ENCODE results near the gene KBTBD13.
"Not testable (repeated sequence)": the region's sequence is repeated elsewhere in the genome, so short reads cannot be mapped to it uniquely, and the experiment has no call there.

KBTBD13 gene

GRCh38 chr15:65096481-65097385 is 20.2 kb downstream of the KBTBD13 start:
- Mint-ChIP-seq H3K27ac (no peak overlapping the region), H3K9me3 (ENCODE audit: low read depth) (no peaks in the 10 kb centered on the region), H3K36me3 (peaks cover 4% of the 10 kb centered on the region)

GRCh38 chr15:65097651-65098263 is 21.2 kb downstream of the KBTBD13 start:
- Mint-ChIP-seq H3K4me3 (no peak overlapping the region), H3K27ac (no peak overlapping the region), H3K9me3 (ENCODE audit: low read depth) (no peaks in the 10 kb centered on the region), H3K4me1 (ENCODE audit: low read depth) (no peaks in the 10 kb centered on the region), H3K36me3 (peaks cover 5% of the 10 kb centered on the region), H3K27me3 (no peaks in the 10 kb centered on the region)

More at GRCh38 chr15:65096481-65097385, 20.2 kb downstream of the KBTBD13 start:
- no peaks in the 10 kb centered on the region for H3K27me3 Mint-ChIP-seq
- no peak overlapping the region for H3K4me3 Mint-ChIP-seq
- no peaks in the 10 kb centered on the region for H3K4me1 Mint-ChIP-seq (ENCODE audit: low read depth)

GRCh38 chr15:65099336-65099735 is 22.8 kb downstream of the KBTBD13 start:
- Mint-ChIP-seq H3K4me3 (no peak overlapping the region), H3K36me3 (peaks cover 5% of the 10 kb centered on the region), H3K27me3 (no peaks in the 10 kb centered on the region), H3K4me1 (ENCODE audit: low read depth) (no peaks in the 10 kb centered on the region), H3K27ac (no peak overlapping the region), H3K9me3 (ENCODE audit: low read depth) (no peaks in the 10 kb centered on the region)

GRCh38 chr15:65099801-65100200 is 23.3 kb downstream of the KBTBD13 start:
- H3K4me3 Mint-ChIP-seq; H3K9me3 Mint-ChIP-seq (ENCODE audit: low read depth); H3K27ac Mint-ChIP-seq; H3K4me1 Mint-ChIP-seq (ENCODE audit: low read depth); H3K36me3 Mint-ChIP-seq; H3K27me3 Mint-ChIP-seq: not testable (repeated sequence)

GRCh38 chr15:65100442-65100841 is 23.9 kb downstream of the KBTBD13 start:
- H3K4me3 Mint-ChIP-seq, result no peak overlapping the region
- peaks cover 5% of the 10 kb centered on the region for H3K36me3 Mint-ChIP-seq
- no peaks in the 10 kb centered on the region for H3K27me3 Mint-ChIP-seq
- H3K27ac Mint-ChIP-seq, result no peak overlapping the region
- no peaks in the 10 kb centered on the region for H3K4me1 Mint-ChIP-seq (ENCODE audit: low read depth)
- H3K9me3 Mint-ChIP-seq (ENCODE audit: low read depth), result no peaks in the 10 kb centered on the region

GRCh38 chr15:65101411-65101890 is 24.9 kb downstream of the KBTBD13 start:
- Mint-ChIP-seq H3K4me1 (ENCODE audit: low read depth) (no peaks in the 10 kb centered on the region), H3K9me3 (ENCODE audit: low read depth) (no peaks in the 10 kb centered on the region), H3K27me3 (no peaks in the 10 kb centered on the region), H3K27ac (no peak overlapping the region), H3K36me3 (peaks cover 7% of the 10 kb centered on the region), H3K4me3 (no peak overlapping the region)

- H3K4me3 Mint-ChIP-seq, result no peak overlapping the region
- H3K27ac Mint-ChIP-seq, result no peak overlapping the region
- H3K27me3 Mint-ChIP-seq, result no peaks in the 10 kb centered on the region
- no peaks in the 10 kb centered on the region for H3K9me3 Mint-ChIP-seq (ENCODE audit: low read depth)
- no peaks in the 10 kb centered on the region for H3K4me1 Mint-ChIP-seq (ENCODE audit: low read depth)
- peaks cover 7% of the 10 kb centered on the region for H3K36me3 Mint-ChIP-seq
These were observed 25.6 kb downstream of the KBTBD13 start for GRCh38 chr15:65101891-65102708.

GRCh38 chr15:65102912-65103311 is 26.4 kb downstream of the KBTBD13 start:
- no peaks in the 10 kb centered on the region for H3K4me1 Mint-ChIP-seq (ENCODE audit: low read depth)
- peaks cover 7% of the 10 kb centered on the region for H3K36me3 Mint-ChIP-seq
- no peak overlapping the region for H3K4me3 Mint-ChIP-seq
- no peaks in the 10 kb centered on the region for H3K9me3 Mint-ChIP-seq (ENCODE audit: low read depth)
- no peak overlapping the region for H3K27ac Mint-ChIP-seq
- no peaks in the 10 kb centered on the region for H3K27me3 Mint-ChIP-seq

- H3K4me1 Mint-ChIP-seq (ENCODE audit: low read depth), result no peaks in the 10 kb centered on the region
- no peaks in the 10 kb centered on the region for H3K27me3 Mint-ChIP-seq
- H3K27ac Mint-ChIP-seq, result no peak overlapping the region
- H3K4me3 Mint-ChIP-seq, result no peak overlapping the region
- H3K36me3 Mint-ChIP-seq, result peaks cover 4% of the 10 kb centered on the region
- no peaks in the 10 kb centered on the region for H3K9me3 Mint-ChIP-seq (ENCODE audit: low read depth)
These were observed 28.5 kb downstream of the KBTBD13 start for GRCh38 chr15:65105038-65105437.

GRCh38 chr15:65106011-65106590 is 29.6 kb downstream of the KBTBD13 start:
- Mint-ChIP-seq H3K36me3 (peaks cover 6% of the 10 kb centered on the region), H3K4me1 (ENCODE audit: low read depth) (no peaks in the 10 kb centered on the region), H3K27ac (no peak overlapping the region), H3K9me3 (ENCODE audit: low read depth) (no peaks in the 10 kb centered on the region), H3K4me3 (no peak overlapping the region), H3K27me3 (no peaks in the 10 kb centered on the region)

- no peaks in the 10 kb centered on the region for H3K27me3 Mint-ChIP-seq
- H3K4me3 Mint-ChIP-seq, result no peak overlapping the region
- no peaks in the 10 kb centered on the region for H3K9me3 Mint-ChIP-seq (ENCODE audit: low read depth)
- no peaks in the 10 kb centered on the region for H3K4me1 Mint-ChIP-seq (ENCODE audit: low read depth)
- no peak overlapping the region for H3K27ac Mint-ChIP-seq
- peaks cover 6% of the 10 kb centered on the region for H3K36me3 Mint-ChIP-seq
These were observed 34.2 kb downstream of the KBTBD13 start for GRCh38 chr15:65110676-65111292.

- H3K36me3 Mint-ChIP-seq, result peaks cover 4% of the 10 kb centered on the region
These were observed 38.5 kb downstream of the KBTBD13 start, which contains the start of gene UBAP1L for GRCh38 chr15:65115086-65115485. UBAP1L (minus strand) TSS chr15:65115200; CDS start chr15:65106215, 8,985 bp downstream.

GRCh38 chr15:65115542-65115941 is 39.0 kb downstream of the KBTBD13 start:
- H3K4me1 Mint-ChIP-seq (ENCODE audit: low read depth), result no peaks in the 10 kb centered on the region
- H3K27me3 Mint-ChIP-seq, result no peaks in the 10 kb centered on the region
- H3K36me3 Mint-ChIP-seq, result peaks cover 4% of the 10 kb centered on the region
- H3K4me3 Mint-ChIP-seq, result no peak overlapping the region
- no peaks in the 10 kb centered on the region for H3K9me3 Mint-ChIP-seq (ENCODE audit: low read depth)
- no peak overlapping the region for H3K27ac Mint-ChIP-seq

More at GRCh38 chr15:65115086-65115485, 38.5 kb downstream of the KBTBD13 start, which contains the start of gene UBAP1L:
- Mint-ChIP-seq H3K4me1 (ENCODE audit: low read depth) (no peaks in the 10 kb centered on the region), H3K27ac (no peak within 1 kb of the TSS), H3K27me3 (no peaks in the 10 kb centered on the region), H3K4me3 (no peak within 1 kb of the TSS), H3K9me3 (ENCODE audit: low read depth) (no peaks in the 10 kb centered on the region)
